ENCODE results near the gene KCNK7.

KCNK7 gene

GRCh38 chr11:65634440-65634839 is 38.8 kb upstream of the KCNK7 start:
- no peak overlapping the region for H3K4me3 ChIP-seq (ENCODE audit: low read depth, low read length)
- TF ChIP-seq, protein P1, sequence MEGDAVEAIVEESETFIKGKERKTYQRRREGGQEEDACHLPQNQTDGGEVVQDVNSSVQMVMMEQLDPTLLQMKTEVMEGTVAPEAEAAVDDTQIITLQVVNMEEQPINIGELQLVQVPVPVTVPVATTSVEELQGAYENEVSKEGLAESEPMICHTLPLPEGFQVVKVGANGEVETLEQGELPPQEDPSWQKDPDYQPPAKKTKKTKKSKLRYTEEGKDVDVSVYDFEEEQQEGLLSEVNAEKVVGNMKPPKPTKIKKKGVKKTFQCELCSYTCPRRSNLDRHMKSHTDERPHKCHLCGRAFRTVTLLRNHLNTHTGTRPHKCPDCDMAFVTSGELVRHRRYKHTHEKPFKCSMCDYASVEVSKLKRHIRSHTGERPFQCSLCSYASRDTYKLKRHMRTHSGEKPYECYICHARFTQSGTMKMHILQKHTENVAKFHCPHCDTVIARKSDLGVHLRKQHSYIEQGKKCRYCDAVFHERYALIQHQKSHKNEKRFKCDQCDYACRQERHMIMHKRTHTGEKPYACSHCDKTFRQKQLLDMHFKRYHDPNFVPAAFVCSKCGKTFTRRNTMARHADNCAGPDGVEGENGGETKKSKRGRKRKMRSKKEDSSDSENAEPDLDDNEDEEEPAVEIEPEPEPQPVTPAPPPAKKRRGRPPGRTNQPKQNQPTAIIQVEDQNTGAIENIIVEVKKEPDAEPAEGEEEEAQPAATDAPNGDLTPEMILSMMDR (IDR thresholded peaks at IDR 0.05; ENCODE audit: borderline replicate concordance, insufficient read depth, low read depth, low read length) = no peak

GRCh38 chr11:65634109-65634436 is 38.5 kb upstream of the KCNK7 start:
- TF ChIP-seq, protein P1 (IDR thresholded peaks at IDR 0.05; ENCODE audit: borderline replicate concordance, insufficient read depth, low read depth, low read length) = no peak
- H3K4me3 ChIP-seq (ENCODE audit: low read depth, low read length) = no peak overlapping the region

- TF ChIP-seq, protein P1 (IDR thresholded peaks at IDR 0.05; ENCODE audit: borderline replicate concordance, insufficient read depth, low read depth, low read length) = no peak
- no peak overlapping the region for H3K4me3 ChIP-seq (ENCODE audit: low read depth, low read length)
Measured at GRCh38 chr11:65633390-65634108, 37.9 kb upstream of the KCNK7 start.

GRCh38 chr11:65630215-65630614 is 34.6 kb upstream of the KCNK7 start:
- H3K4me3 ChIP-seq (ENCODE audit: low read depth, low read length) = no peak overlapping the region
- TF ChIP-seq, protein P1 (IDR thresholded peaks at IDR 0.05; ENCODE audit: borderline replicate concordance, insufficient read depth, low read depth, low read length) = no peak

- TF ChIP-seq, protein P1 (IDR thresholded peaks at IDR 0.05; ENCODE audit: borderline replicate concordance, insufficient read depth, low read depth, low read length) = no peak
- H3K4me3 ChIP-seq (ENCODE audit: low read depth, low read length) = no peak overlapping the region
Measured at GRCh38 chr11:65629579-65629978, 34.0 kb upstream of the KCNK7 start.

GRCh38 chr11:65627202-65627601 is 31.6 kb upstream of the KCNK7 start:
- TF ChIP-seq, protein P1 (IDR thresholded peaks at IDR 0.05; ENCODE audit: borderline replicate concordance, insufficient read depth, low read depth, low read length) = no peak
- no peak overlapping the region for H3K4me3 ChIP-seq (ENCODE audit: low read depth, low read length)

- no peak overlapping the region for H3K4me3 ChIP-seq (ENCODE audit: low read depth, low read length)
- TF ChIP-seq, protein P1 (IDR thresholded peaks at IDR 0.05; ENCODE audit: borderline replicate concordance, insufficient read depth, low read depth, low read length) = peak; percentile 79
Measured at GRCh38 chr11:65625628-65626342, 30.2 kb upstream of the KCNK7 start.

Data from GM12875 (cell line).